ENCODE measurements around the gene MIB1.
"Not testable (repeated sequence)": the region's sequence is repeated elsewhere in the genome, so short reads cannot be mapped to it uniquely, and the experiment has no call there.

The MIB1 gene

GRCh38 chr18:21759836-21760235 lies 19.2 kb downstream of the MIB1 start:
- H3K4me3 ChIP-seq, result no peak overlapping the region
- in situ Hi-C loops (cut with MboI; ENCODE audit: low sequenced_read_pairs), result no loop called here
- no peaks in the 10 kb centered on the region for H3K9me3 ChIP-seq
- DNase-seq (ENCODE audit: low spot score in 2 of 2), result no peak
- no peaks in the 10 kb centered on the region for H3K27me3 ChIP-seq (ENCODE audit: low read depth)
- H3K4me1 ChIP-seq, result peaks cover 51% of the 10 kb centered on the region
- no peaks in the 10 kb centered on the region for H3K36me3 ChIP-seq (replicated peaks)

DNA sequence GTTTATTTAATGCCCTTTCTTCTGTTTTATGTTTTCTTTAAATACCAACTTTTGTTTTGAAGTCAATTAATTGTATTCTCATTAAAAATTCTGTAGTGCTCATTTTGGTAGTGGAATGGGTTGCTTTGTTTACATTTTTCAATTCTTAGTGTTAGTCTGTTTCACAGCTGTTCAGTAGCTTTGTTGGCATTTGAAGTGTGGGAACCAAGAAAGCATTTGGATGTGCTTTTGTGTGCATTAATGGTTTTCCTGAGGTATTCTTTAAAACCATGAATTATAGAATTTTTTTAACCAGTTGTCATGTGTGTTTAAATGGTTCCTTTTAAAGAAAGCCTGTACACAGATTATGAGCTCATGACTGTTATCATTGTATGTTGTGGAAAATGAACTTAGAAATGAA lies 19.7 kb downstream of the MIB1 start:
- DNase-seq (ENCODE audit: low spot score in 2 of 2), result peak in 1 of 2 experiments; percentile 29
- H3K36me3 ChIP-seq (replicated peaks), result no peaks in the 10 kb centered on the region
- in situ Hi-C loops (cut with MboI; ENCODE audit: low sequenced_read_pairs), result no loop called here

GRCh38 chr18:21761471-21762115 lies 21.0 kb downstream of the MIB1 start:
- no peaks in the 10 kb centered on the region for H3K27me3 ChIP-seq (ENCODE audit: low read depth)
- peaks cover 11% of the 10 kb centered on the region for H3K36me3 ChIP-seq (replicated peaks)
- DNase-seq (ENCODE audit: low spot score in 2 of 2), result peak in 1 of 2 experiments; percentile 21
- H3K4me3 ChIP-seq, result no peak overlapping the region
- in situ Hi-C loops (cut with MboI; ENCODE audit: low sequenced_read_pairs), result no loop called here
- H3K4me1 ChIP-seq, result peaks cover 51% of the 10 kb centered on the region
- H3K9me3 ChIP-seq, result no peaks in the 10 kb centered on the region

More for the DNA sequence above, 19.7 kb downstream of the MIB1 start:
- no peaks in the 10 kb centered on the region for H3K9me3 ChIP-seq
- no peaks in the 10 kb centered on the region for H3K27me3 ChIP-seq (ENCODE audit: low read depth)
- H3K4me3 ChIP-seq, result no peak overlapping the region
- peaks cover 51% of the 10 kb centered on the region for H3K4me1 ChIP-seq

- peak in 1 of 2 experiments; percentile 92 for DNase-seq (ENCODE audit: low spot score in 2 of 2)
- no peak overlapping the region for H3K4me3 ChIP-seq
- peaks cover 51% of the 10 kb centered on the region for H3K4me1 ChIP-seq
- H3K9me3 ChIP-seq, result no peaks in the 10 kb centered on the region
- in situ Hi-C loops (cut with MboI; ENCODE audit: low sequenced_read_pairs), result no loop called here
- peaks cover 16% of the 10 kb centered on the region for H3K36me3 ChIP-seq (replicated peaks)
- H3K27me3 ChIP-seq (ENCODE audit: low read depth), result no peaks in the 10 kb centered on the region
These were observed 21.7 kb downstream of the MIB1 start for GRCh38 chr18:21762181-21762772.

DNA sequence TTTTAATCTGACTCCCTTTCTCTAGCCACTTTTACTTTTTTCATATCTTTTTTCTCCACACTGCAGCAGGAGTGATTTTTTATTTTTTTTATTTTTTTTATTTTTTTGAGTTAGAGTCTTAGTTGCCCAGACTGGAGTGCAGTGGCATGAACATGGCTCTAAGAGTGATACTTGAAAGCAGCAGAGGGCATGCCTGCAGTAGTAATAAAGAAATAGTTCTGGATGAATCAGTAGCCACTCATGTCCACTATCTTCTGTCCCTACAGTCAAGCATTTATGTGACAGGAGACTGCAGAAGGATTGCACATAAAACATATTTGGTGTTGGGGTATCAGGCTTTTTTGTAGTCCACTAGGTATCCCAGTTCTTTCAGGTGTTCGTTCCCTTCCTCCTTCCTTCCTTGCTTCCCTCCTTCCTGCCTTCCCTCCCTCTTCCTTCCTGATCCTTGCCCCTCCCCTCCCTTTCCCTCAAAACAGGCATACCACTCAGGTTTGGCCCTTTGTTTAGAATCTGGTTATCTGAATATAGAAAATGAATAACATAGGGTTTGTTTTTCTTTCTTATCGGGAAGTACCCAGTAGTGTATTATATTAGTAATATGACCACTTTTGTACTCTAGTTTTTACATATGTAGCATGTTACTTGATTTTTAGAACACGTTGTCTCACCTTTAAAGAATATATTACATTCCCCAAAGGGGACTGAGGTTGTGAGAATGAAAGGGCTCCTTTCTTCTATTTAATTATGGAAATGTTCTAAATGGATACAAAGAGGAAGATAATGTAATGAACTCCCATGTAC lies 23.5 kb downstream of the MIB1 start:
- no peaks in the 10 kb centered on the region for H3K27me3 ChIP-seq (ENCODE audit: low read depth)
- in situ Hi-C loops (cut with MboI; ENCODE audit: low sequenced_read_pairs), result no loop called here
- no peaks in the 10 kb centered on the region for H3K9me3 ChIP-seq
- no peak overlapping the region for H3K4me3 ChIP-seq
- peaks cover 29% of the 10 kb centered on the region for H3K36me3 ChIP-seq (replicated peaks)
- DNase-seq (ENCODE audit: low spot score in 2 of 2), result no peak
- peaks cover 48% of the 10 kb centered on the region for H3K4me1 ChIP-seq

DNA sequence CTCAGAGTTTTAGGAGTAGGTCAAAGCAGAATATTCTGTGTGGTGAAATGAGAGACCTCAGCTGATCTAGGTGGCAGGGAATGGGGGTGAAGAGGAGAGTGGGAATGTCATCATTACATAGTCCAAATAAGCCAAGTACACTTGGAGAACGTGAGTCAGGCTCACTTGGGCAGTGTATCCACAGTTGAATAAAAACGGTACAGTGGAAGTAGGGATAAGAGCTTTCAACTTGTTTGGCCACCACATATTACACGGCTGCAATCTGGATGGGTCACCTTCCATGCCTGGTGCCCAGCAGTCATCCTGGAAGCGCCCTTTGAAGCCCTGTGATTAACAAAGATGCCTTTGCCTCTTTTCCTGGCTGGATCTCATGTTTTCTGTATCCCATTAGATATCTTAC lies 28.6 kb downstream of the MIB1 start:
- in situ Hi-C loops (cut with MboI; ENCODE audit: low sequenced_read_pairs), result no loop called here
- Histone ChIP-seq H3K4me1 (peaks cover 2% of the 10 kb centered on the region), H3K36me3 (replicated peaks) (peaks cover 40% of the 10 kb centered on the region), H3K27me3 (ENCODE audit: low read depth) (no peaks in the 10 kb centered on the region), H3K4me3 (no peak overlapping the region), H3K9me3 (no peaks in the 10 kb centered on the region)
- DNase-seq (ENCODE audit: low spot score in 2 of 2), result no peak

GRCh38 chr18:21774722-21775121 lies 34.1 kb downstream of the MIB1 start:
- Histone ChIP-seq H3K4me1 (no peaks in the 10 kb centered on the region), H3K27me3 (ENCODE audit: low read depth) (no peaks in the 10 kb centered on the region), H3K4me3 (no peak overlapping the region), H3K9me3 (no peaks in the 10 kb centered on the region), H3K36me3 (replicated peaks) (peaks cover 13% of the 10 kb centered on the region)
- in situ Hi-C loops (cut with MboI; ENCODE audit: low sequenced_read_pairs), result no loop called here
- no peak for DNase-seq (ENCODE audit: low spot score in 2 of 2)

- H3K4me1 ChIP-seq, result no peaks in the 10 kb centered on the region
- H3K4me3 ChIP-seq, result no peak overlapping the region
- in situ Hi-C loops (cut with MboI; ENCODE audit: low sequenced_read_pairs), result no loop called here
- no peaks in the 10 kb centered on the region for H3K27me3 ChIP-seq (ENCODE audit: low read depth)
- peaks cover 21% of the 10 kb centered on the region for H3K36me3 ChIP-seq (replicated peaks)
- no peaks in the 10 kb centered on the region for H3K9me3 ChIP-seq
- no peak for DNase-seq (ENCODE audit: low spot score in 2 of 2)
These were observed 37.2 kb downstream of the MIB1 start for GRCh38 chr18:21777814-21778213.

GRCh38 chr18:21786526-21786925 lies 45.9 kb downstream of the MIB1 start:
- Histone ChIP-seq H3K9me3 (no peaks in the 10 kb centered on the region), H3K27me3 (ENCODE audit: low read depth) (no peaks in the 10 kb centered on the region), H3K4me1 (no peaks in the 10 kb centered on the region), H3K36me3 (replicated peaks) (peaks cover 13% of the 10 kb centered on the region), H3K4me3 (no peak overlapping the region)
- no peak for DNase-seq (ENCODE audit: low spot score in 2 of 2)
- in situ Hi-C loops (cut with MboI; ENCODE audit: low sequenced_read_pairs), result no loop called here

DNA sequence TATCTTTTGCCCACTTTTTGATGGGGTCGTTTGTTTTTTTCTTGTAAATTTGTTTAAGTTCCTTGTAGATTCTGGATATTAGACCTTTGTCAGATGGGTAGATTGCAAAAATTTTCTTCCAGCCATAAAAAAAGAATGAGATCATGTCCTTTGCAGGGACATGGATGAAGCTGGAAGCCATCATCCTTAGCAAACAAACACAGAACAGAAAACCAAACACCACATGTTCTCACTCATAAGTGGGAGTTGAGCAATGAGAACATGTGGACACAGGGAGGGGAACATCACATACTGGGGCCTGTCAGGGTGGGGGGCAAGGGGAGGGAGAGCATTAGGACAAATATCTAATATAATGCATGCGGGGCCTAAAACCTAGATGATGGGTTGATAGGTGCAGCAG lies 55.5 kb downstream of the MIB1 start:
- H3K4me3 ChIP-seq; H3K36me3 ChIP-seq (replicated peaks); H3K9me3 ChIP-seq; in situ Hi-C loops (cut with MboI; ENCODE audit: low sequenced_read_pairs); DNase-seq (ENCODE audit: low spot score in 2 of 2); H3K27me3 ChIP-seq (ENCODE audit: low read depth); H3K4me1 ChIP-seq: not testable (repeated sequence)

DNA sequence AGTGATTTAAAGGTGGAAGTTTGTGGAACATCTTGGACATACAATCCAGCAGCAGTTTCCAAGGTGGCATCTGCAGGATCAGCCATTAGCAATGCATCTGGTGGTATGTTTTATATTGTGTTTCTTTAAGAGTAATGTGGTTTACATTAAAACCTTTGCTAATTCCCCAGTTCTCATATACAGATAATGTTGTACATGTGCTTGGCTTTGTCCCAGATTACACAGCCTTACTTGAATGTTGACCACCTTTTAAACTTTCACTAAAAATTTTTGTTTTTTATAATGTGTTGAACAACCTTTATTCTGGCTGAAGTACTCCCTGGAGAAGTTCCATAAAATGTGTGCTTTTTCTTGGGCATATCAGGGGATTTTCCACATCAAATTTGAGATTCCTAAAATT lies 57.5 kb downstream of the MIB1 start:
- DNase-seq (ENCODE audit: low spot score in 2 of 2), result no peak
- no peaks in the 10 kb centered on the region for H3K9me3 ChIP-seq
- peaks cover 12% of the 10 kb centered on the region for H3K36me3 ChIP-seq (replicated peaks)
- H3K4me3 ChIP-seq, result no peak overlapping the region
- in situ Hi-C loops (cut with MboI; ENCODE audit: low sequenced_read_pairs), result no loop called here
- H3K27me3 ChIP-seq (ENCODE audit: low read depth), result no peaks in the 10 kb centered on the region
- no peaks in the 10 kb centered on the region for H3K4me1 ChIP-seq

DNA sequence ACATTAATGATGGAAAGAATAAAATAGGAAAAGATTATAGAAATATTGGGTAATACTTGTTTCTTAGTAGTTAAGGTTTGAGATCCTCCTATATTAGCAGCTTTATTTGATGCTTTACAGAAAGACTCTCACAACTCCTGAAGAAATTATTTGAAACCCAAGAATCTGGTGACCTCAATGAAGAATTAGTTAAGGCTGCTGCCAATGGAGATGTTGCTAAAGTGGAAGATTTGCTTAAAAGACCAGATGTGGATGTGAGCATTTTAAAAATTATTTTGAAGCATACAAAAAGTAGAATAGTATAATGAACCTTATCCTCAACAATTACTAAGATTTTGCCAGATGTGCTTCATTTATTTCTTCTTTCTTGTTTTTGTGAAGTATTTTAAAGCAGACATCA lies 59.1 kb downstream of the MIB1 start:
- Histone ChIP-seq H3K36me3 (replicated peaks) (peaks cover 21% of the 10 kb centered on the region), H3K4me1 (no peaks in the 10 kb centered on the region), H3K4me3 (no peak overlapping the region), H3K9me3 (no peaks in the 10 kb centered on the region), H3K27me3 (ENCODE audit: low read depth) (no peaks in the 10 kb centered on the region)
- DNase-seq (ENCODE audit: low spot score in 2 of 2), result no peak
- in situ Hi-C loops (cut with MboI; ENCODE audit: low sequenced_read_pairs), result no loop called here

GRCh38 chr18:21803495-21803894 lies 62.9 kb downstream of the MIB1 start:
- no peak for DNase-seq (ENCODE audit: low spot score in 2 of 2)
- H3K9me3 ChIP-seq, result no peaks in the 10 kb centered on the region
- no peaks in the 10 kb centered on the region for H3K27me3 ChIP-seq (ENCODE audit: low read depth)
- H3K4me1 ChIP-seq, result no peaks in the 10 kb centered on the region
- in situ Hi-C loops (cut with MboI; ENCODE audit: low sequenced_read_pairs), result no loop called here
- H3K36me3 ChIP-seq (replicated peaks), result peaks cover 27% of the 10 kb centered on the region
- H3K4me3 ChIP-seq, result no peak overlapping the region

DNA sequence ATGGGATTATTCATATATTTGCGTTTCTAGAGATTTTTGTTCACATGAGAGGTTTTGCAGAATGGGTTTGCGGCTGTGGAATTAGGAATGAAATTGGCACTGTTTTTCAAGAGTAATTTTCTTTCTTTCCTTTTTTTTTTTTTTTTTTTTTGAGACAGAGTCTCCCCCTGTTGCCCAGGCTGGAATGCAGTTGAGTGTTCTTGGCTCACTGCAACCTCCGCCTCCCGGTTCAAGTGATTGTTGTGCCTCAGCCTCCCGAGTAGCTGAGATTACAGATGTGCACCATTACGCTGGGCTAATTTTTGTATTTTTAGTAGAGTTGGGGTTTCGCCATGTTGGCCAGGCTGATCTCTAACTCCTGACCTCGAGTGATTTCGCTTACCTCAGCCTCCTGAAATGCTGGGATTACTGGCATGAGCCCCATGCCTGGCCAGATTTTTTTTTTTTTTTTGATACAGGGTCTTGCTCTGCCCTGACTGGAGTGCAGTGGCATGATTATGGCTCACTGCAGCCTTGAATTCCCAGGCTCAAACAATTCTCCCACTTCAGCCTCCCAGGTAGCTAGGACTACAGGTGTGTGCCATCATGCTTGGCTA lies 65.3 kb downstream of the MIB1 start:
- H3K27me3 ChIP-seq (ENCODE audit: low read depth), result no peaks in the 10 kb centered on the region
- no peak overlapping the region for H3K4me3 ChIP-seq
- in situ Hi-C loops (cut with MboI; ENCODE audit: low sequenced_read_pairs), result no loop called here
- no peaks in the 10 kb centered on the region for H3K4me1 ChIP-seq
- DNase-seq (ENCODE audit: low spot score in 2 of 2), result no peak
- H3K36me3 ChIP-seq (replicated peaks), result peaks cover 39% of the 10 kb centered on the region
- H3K9me3 ChIP-seq, result 0 out of 2 replicates have a peak, but pooled peaks cover 3% of the 10 kb centered on the region
